DOHH2 (cell line): Measurements from ENCODE around the gene PHF21B.

Experiments
- H3F3A ChIP-seq: fragments of 200-600 bp; sonication (generic), shearing (Covaris generic); 2 replicates; pipeline ENCODE4 v1.6.0; 2016; ENCODE audit warnings: antibody characterized with exemption, mild to moderate bottlenecking; ENCODE audit not compliant: control insufficient read depth, insufficient read depth
- H3K27ac ChIP-seq: fragments of 200-600 bp; sonication (generic); 2 replicates; pipeline ENCODE4 v1.5.1; 2014; ENCODE audit warnings: low read depth, mild to moderate bottlenecking, low read length, moderate library complexity
- H3K27me3 ChIP-seq: fragments of 200-600 bp; sonication (generic); 2 replicates; pipeline ENCODE4 v1.6.1; 2014; ENCODE audit warnings: mild to moderate bottlenecking, low read length, mixed read lengths; ENCODE audit not compliant: control insufficient read depth
- H3K36me3 ChIP-seq: fragments of 200-600 bp; sonication (generic); 2 replicates; pipeline ENCODE4 v1.6.1; 2014; ENCODE audit warnings: mild to moderate bottlenecking, low read length, moderate library complexity, mixed read lengths; ENCODE audit not compliant: control insufficient read depth
- H3K4me1 ChIP-seq: fragments of 200-600 bp; sonication (generic); 2 replicates; pipeline ENCODE4 v1.6.1; 2014; ENCODE audit warnings: mild to moderate bottlenecking, low read length, mixed read lengths; ENCODE audit not compliant: control insufficient read depth
- H3K4me2 ChIP-seq: fragments of 200-600 bp; sonication (generic); 2 replicates; pipeline ENCODE4 v1.6.0; 2014; ENCODE audit warnings: mild to moderate bottlenecking, low read length, moderate library complexity
- H3K4me3 ChIP-seq: fragments of 200-600 bp; sonication (generic); 2 replicates; pipeline ENCODE4 v1.5.1; 2014; ENCODE audit warnings: mild to moderate bottlenecking, low read length, mixed read lengths
- H3K79me2 ChIP-seq: fragments of 200-600 bp; sonication (generic); 2 replicates; pipeline ENCODE4 v1.6.1; 2014; ENCODE audit warnings: mild to moderate bottlenecking, low read length, mixed read lengths; ENCODE audit not compliant: control insufficient read depth
- H3K9me2 ChIP-seq: fragments of 200-600 bp; sonication (generic); replicated peaks from 2 replicates; pipeline ENCODE4 v1.6.1; 2014; ENCODE audit warnings: mild to moderate bottlenecking, low read length, mixed read lengths; ENCODE audit not compliant: control insufficient read depth
- H3K9me3 ChIP-seq: fragments of 200-600 bp; sonication (generic); 2 replicates; pipeline ENCODE4 v1.6.1; 2014; ENCODE audit warnings: antibody characterized with exemption, low read length, mixed read lengths; ENCODE audit not compliant: control insufficient read depth, insufficient read depth
- H4K20me1 ChIP-seq: fragments of 200-600 bp; sonication (generic); 2 replicates; pipeline ENCODE4 v1.6.0; 2014; ENCODE audit warnings: low read depth, mild to moderate bottlenecking, antibody characterized with exemption, low read length, moderate library complexity; ENCODE audit not compliant: control insufficient read depth, insufficient read depth
- CTCF ChIP-seq: fragments of 200-600 bp; sonication (generic); IDR thresholded peaks from one replicate; pipeline ENCODE4 v1.5.1; 2014; ENCODE audit warnings: antibody characterized with exemption, mild to moderate bottlenecking, low read depth, low read length; ENCODE audit not compliant: poor library complexity, severe bottlenecking
- EZH2phosphoT487 ChIP-seq: fragments of 200-600 bp; sonication (generic); IDR thresholded peaks from 2 replicates; pipeline ENCODE4 v1.6.1; 2017; ENCODE audit warnings: borderline replicate concordance, mild to moderate bottlenecking, antibody characterized with exemption, low read length, moderate library complexity, mixed read lengths

PHF21B gene

GRCh38 chr22:45029501-45029900, 19.7 kb upstream of the PHF21B start:
- H4K20me1 ChIP-seq, result no peaks in the 10 kb centered on the region
- no peak for TF ChIP-seq CTCF
- TF ChIP-seq EZH2phosphoT487, result no peak
- no peak overlapping the region for H3K4me3 ChIP-seq
- no peaks in the 10 kb centered on the region for H3F3A ChIP-seq
- no peak overlapping the region for H3K27ac ChIP-seq
- no peaks in the 10 kb centered on the region for H3K27me3 ChIP-seq
- H3K36me3 ChIP-seq, result no peaks in the 10 kb centered on the region
- no peaks in the 10 kb centered on the region for H3K9me2 ChIP-seq
- H3K79me2 ChIP-seq, result no peaks in the 10 kb centered on the region
- H3K4me2 ChIP-seq, result no peak overlapping the region
- no peaks in the 10 kb centered on the region for H3K4me1 ChIP-seq
- no peaks in the 10 kb centered on the region for H3K9me3 ChIP-seq

GRCh38 chr22:45026511-45026910, 16.7 kb upstream of the PHF21B start:
- Histone ChIP-seq H3K9me2 (no peaks in the 10 kb centered on the region), H3K79me2 (no peaks in the 10 kb centered on the region), H4K20me1 (no peaks in the 10 kb centered on the region), H3K36me3 (no peaks in the 10 kb centered on the region), H3K9me3 (no peaks in the 10 kb centered on the region), H3K4me1 (no peaks in the 10 kb centered on the region), H3K27ac (no peak overlapping the region), H3K4me3 (no peak overlapping the region), H3K4me2 (no peak overlapping the region), H3F3A (no peaks in the 10 kb centered on the region), H3K27me3 (no peaks in the 10 kb centered on the region)
- no peak for TF ChIP-seq EZH2phosphoT487
- TF ChIP-seq CTCF, result no peak

GRCh38 chr22:45023431-45023830, 13.6 kb upstream of the PHF21B start:
- Histone ChIP-seq H3F3A (no peaks in the 10 kb centered on the region), H3K9me2 (no peaks in the 10 kb centered on the region), H3K9me3 (no peaks in the 10 kb centered on the region), H3K79me2 (no peaks in the 10 kb centered on the region), H3K36me3 (no peaks in the 10 kb centered on the region), H3K27me3 (no peaks in the 10 kb centered on the region; the same call in 1 of the 2 replicates), H3K4me3 (no peak overlapping the region), H3K27ac (no peak overlapping the region), H3K4me2 (no peak overlapping the region), H4K20me1 (no peaks in the 10 kb centered on the region), H3K4me1 (no peaks in the 10 kb centered on the region)
- TF ChIP-seq EZH2phosphoT487, result no peak
- TF ChIP-seq CTCF, result no peak
